HEK293 (cell line): ENCODE results near the gene CD302.

Source experiments
- CTCF ChIA-PET: fragments of 350-600 bp; formaldehyde crosslinking; extraction: SDS; loops from one replicate; lab custom pipeline; 2021; ENCODE audit warnings: antibody characterized with exemption; lab: Yijun Ruan, JAX
- POLR2A ChIA-PET: fragments of 300-600 bp; formaldehyde crosslinking; extraction: SDS; loops from one replicate; lab custom pipeline; 2020; ENCODE audit warnings: antibody characterized with exemption, inconsistent platforms; lab: Yijun Ruan, JAX
- H3K27ac ChIP-seq: fragments of 200-500 bp; sonication (Bioruptor generic); 2 replicates; pipeline ENCODE4 v1.5.1; 2014; ENCODE audit warnings: low read depth, low read length, control low read depth, inconsistent platforms; ENCODE audit errors: extremely low read depth
- H3K36me3 ChIP-seq, 2 experiments: fragments of 200-500 bp in 1 of 2; sonication (Bioruptor generic) in 1 of 2; 1 replicate in 1 of 2; 2 replicates in 1 of 2; pipeline ENCODE4 v1.5.1; 2014 to 2017; ENCODE audit warnings: inconsistent platforms in 2 of 2, low read length in 2 of 2; ENCODE audit not compliant: control insufficient read depth in 2 of 2, insufficient read depth in 1 of 2
- H3K4me1 ChIP-seq: fragments of 200-500 bp; sonication (Bioruptor generic); 2 replicates; pipeline ENCODE4 v1.5.1; 2014; ENCODE audit warnings: mild to moderate bottlenecking, low read length, inconsistent platforms; ENCODE audit not compliant: control insufficient read depth, insufficient read depth
- H3K4me3 ChIP-seq: 2 replicates; pipeline ENCODE4 v1.5.1; 2011; ENCODE audit warnings: low read depth, mild to moderate bottlenecking, control low read depth, low read length, moderate library complexity
- H3K9me3 ChIP-seq: fragments of 200-500 bp; sonication (Bioruptor generic); 2 replicates; pipeline ENCODE4 v1.5.1; 2014; ENCODE audit warnings: low read depth, low read length, inconsistent platforms; ENCODE audit not compliant: control insufficient read depth, insufficient read depth
- CTCF ChIP-seq: fragments of 450-650 bp; formaldehyde crosslinking; IDR thresholded peaks from 2 replicates; pipeline ENCODE4 v1.5.1; 2016; ENCODE audit warnings: missing biosample characterization, missing genetic modification characterization
- ELK4 ChIP-seq: IDR thresholded peaks from 2 replicates; pipeline ENCODE4 v1.6.1; 2011; ENCODE audit warnings: mild to moderate bottlenecking, low read depth, low read length, borderline replicate concordance
- FEZF1 ChIP-seq: fragments of 450-650 bp; formaldehyde crosslinking; IDR thresholded peaks from 2 replicates; pipeline ENCODE4 v1.5.1; 2016; ENCODE audit warnings: missing biosample characterization, missing genetic modification characterization
- GLIS1 ChIP-seq: fragments of 450-650 bp; formaldehyde crosslinking; IDR thresholded peaks from 2 replicates; pipeline ENCODE4 v1.5.1; 2016; ENCODE audit warnings: missing biosample characterization, missing genetic modification characterization
- HOXC10 ChIP-seq: sonication (generic); formaldehyde crosslinking; IDR thresholded peaks from 2 replicates; pipeline ENCODE4 v1.8.1; 2023; ENCODE audit warnings: mild to moderate bottlenecking, missing genetic modification reagents
- KLF9 ChIP-seq: fragments of 450-650 bp; formaldehyde crosslinking; IDR thresholded peaks from 2 replicates; pipeline ENCODE4 v1.5.1; 2016; ENCODE audit warnings: missing biosample characterization, missing genetic modification characterization, low read depth
- SALL2 ChIP-seq: fragments of 450-650 bp; formaldehyde crosslinking; IDR thresholded peaks from 2 replicates; pipeline ENCODE4 v1.5.0; 2017; ENCODE audit warnings: missing biosample characterization, mild to moderate bottlenecking, missing genetic modification characterization, borderline replicate concordance
- ZBTB11 ChIP-seq: fragments of 450-650 bp; formaldehyde crosslinking; conservative IDR thresholded peaks from 2 replicates; pipeline ENCODE4 v1.5.1; 2016; ENCODE audit warnings: low read depth, missing biosample characterization, missing genetic modification characterization
- ZBTB17 ChIP-seq: fragments of 450-650 bp; formaldehyde crosslinking; IDR thresholded peaks from 2 replicates; pipeline ENCODE4 v1.5.1; 2016; ENCODE audit warnings: missing biosample characterization, missing genetic modification characterization
- ZFP3 ChIP-seq: fragments of 450-650 bp; formaldehyde crosslinking; IDR thresholded peaks from 2 replicates; pipeline ENCODE4 v1.5.1; 2016; ENCODE audit warnings: low read depth, missing biosample characterization, missing genetic modification characterization
- ZNF302 ChIP-seq: fragments of 450-650 bp; formaldehyde crosslinking; IDR thresholded peaks from 2 replicates; pipeline ENCODE4 v1.5.1; 2016; ENCODE audit warnings: missing biosample characterization, missing genetic modification characterization, low read depth
- ZNF362 ChIP-seq: fragments of 450-650 bp; formaldehyde crosslinking; IDR thresholded peaks from 2 replicates; pipeline ENCODE4 v1.5.1; 2016; ENCODE audit warnings: missing biosample characterization, missing genetic modification characterization
- ZNF391 ChIP-seq: fragments of 450-650 bp; formaldehyde crosslinking; IDR thresholded peaks from 2 replicates; pipeline ENCODE4 v1.5.1; 2016; ENCODE audit warnings: low read depth, missing biosample characterization, missing genetic modification characterization, borderline replicate concordance
- ZNF433 ChIP-seq: fragments of 450-650 bp; formaldehyde crosslinking; IDR thresholded peaks from 2 replicates; pipeline ENCODE4 v1.5.1; 2016; ENCODE audit warnings: missing biosample characterization, missing genetic modification characterization, low read depth
- ZNF513 ChIP-seq: fragments of 450-650 bp; IDR thresholded peaks from 2 replicates; pipeline ENCODE4 v1.5.1; 2018; ENCODE audit warnings: missing biosample characterization, missing genetic modification characterization
- ZNF530 ChIP-seq: fragments of 450-650 bp; formaldehyde crosslinking; IDR thresholded peaks from 2 replicates; pipeline ENCODE4 v1.5.1; 2016; ENCODE audit warnings: low read depth, missing biosample characterization, missing genetic modification characterization
- ZNF639 ChIP-seq: fragments of 450-650 bp; formaldehyde crosslinking; IDR thresholded peaks from 2 replicates; pipeline ENCODE4 v1.5.1; 2016; ENCODE audit warnings: missing biosample characterization, missing genetic modification characterization
- ZNF660 ChIP-seq: fragments of 450-650 bp; IDR thresholded peaks from 2 replicates; pipeline ENCODE4 v1.5.1; 2018; ENCODE audit warnings: missing biosample characterization, mild to moderate bottlenecking, missing genetic modification characterization
- ZNF701 ChIP-seq: fragments of 450-650 bp; formaldehyde crosslinking; IDR thresholded peaks from 2 replicates; pipeline ENCODE4 v1.5.1; 2016; ENCODE audit warnings: missing biosample characterization, missing genetic modification characterization
- ZNF785 ChIP-seq: fragments of 450-650 bp; formaldehyde crosslinking; IDR thresholded peaks from 2 replicates; pipeline ENCODE4 v1.5.1; 2016; ENCODE audit warnings: missing biosample characterization, missing genetic modification characterization

CD302 gene

GRCh38 chr2:159773886-159774285, 24.1 kb downstream of the CD302 start:
- Histone ChIP-seq H3K36me3 (peaks cover 0 to 20% of the 10 kb centered on the region in 2 experiments; a peak in 1 of 3 replicates), H3K9me3 (no peaks in the 10 kb centered on the region), H3K4me1 (no peaks in the 10 kb centered on the region), H3K27ac (no peak overlapping the region), H3K4me3 (no peak overlapping the region)
- POLR2A ChIA-PET = interaction anchor here (1.0 kb wide), 1 partner anchor 62 kb away, joined by 5 read pairs; the partner anchor contains the start of gene MARCHF7
- no peak for TF ChIP-seq ZBTB11
- no peak for TF ChIP-seq ZNF701 (tag by site-specific recombination)
- no peak for TF ChIP-seq ZBTB17
- no peak for TF ChIP-seq GLIS1 (tag by site-specific recombination)
- TF ChIP-seq ZNF362 (tag by site-specific recombination) = no peak
- TF ChIP-seq ZNF530 (tag by site-specific recombination) = no peak
- no peak for TF ChIP-seq ZNF433 (tag by site-specific recombination)
- TF ChIP-seq ZNF302 (tag by site-specific recombination) = no peak
- TF ChIP-seq ELK4 = no peak
- no peak for TF ChIP-seq KLF9 (tag by site-specific recombination)
- TF ChIP-seq HOXC10 (CRISPR knock-in tag) = no peak
- TF ChIP-seq ZNF660 (tag by site-specific recombination) = no peak
- TF ChIP-seq ZNF785 (tag by site-specific recombination) = no peak
- no peak for TF ChIP-seq ZNF513
- TF ChIP-seq ZNF639 (tag by site-specific recombination) = no peak
- no peak for TF ChIP-seq FEZF1
- CTCF ChIA-PET = interaction anchor here (0.9 kb wide), 1 partner anchor 11 kb away, joined by 4 read pairs; no protein-coding TSS in a partner anchor

GRCh38 chr2:159773426-159773825, 24.6 kb downstream of the CD302 start:
- ChIA-PET POLR2A (interaction anchor here (1.0 kb wide), 1 partner anchor 61 kb away, joined by 5 read pairs; the partner anchor contains the start of gene MARCHF7), CTCF (interaction anchor here (0.9 kb wide), 1 partner anchor 12 kb away, joined by 4 read pairs; no protein-coding TSS in a partner anchor)

More at GRCh38 chr2:159773426-159773825, 24.6 kb downstream of the CD302 start:
- no peaks in the 10 kb centered on the region for H3K9me3 ChIP-seq
- H3K4me3 ChIP-seq = no peak overlapping the region
- TF ChIP-seq CTCF (tag by site-specific recombination) (no peak), ZFP3 (no peak), SALL2 (tag by site-specific recombination) (no peak), ZNF391 (tag by site-specific recombination) (no peak)
- peaks cover 0 to 22% of the 10 kb centered on the region in 2 experiments; a peak in 2 of 3 replicates for H3K36me3 ChIP-seq
- H3K4me1 ChIP-seq = no peaks in the 10 kb centered on the region
- no peak overlapping the region for H3K27ac ChIP-seq
